ENCODE results near the gene ZBTB20. TPM values are rescaled to one million over a fixed set of nuclear protein-coding genes. Genes with fewer than 3 reads are reported as not detected.

ZBTB20 gene
- total RNA-seq, 1 experiment from 2014 or later = 1.6 TPM

DNA sequence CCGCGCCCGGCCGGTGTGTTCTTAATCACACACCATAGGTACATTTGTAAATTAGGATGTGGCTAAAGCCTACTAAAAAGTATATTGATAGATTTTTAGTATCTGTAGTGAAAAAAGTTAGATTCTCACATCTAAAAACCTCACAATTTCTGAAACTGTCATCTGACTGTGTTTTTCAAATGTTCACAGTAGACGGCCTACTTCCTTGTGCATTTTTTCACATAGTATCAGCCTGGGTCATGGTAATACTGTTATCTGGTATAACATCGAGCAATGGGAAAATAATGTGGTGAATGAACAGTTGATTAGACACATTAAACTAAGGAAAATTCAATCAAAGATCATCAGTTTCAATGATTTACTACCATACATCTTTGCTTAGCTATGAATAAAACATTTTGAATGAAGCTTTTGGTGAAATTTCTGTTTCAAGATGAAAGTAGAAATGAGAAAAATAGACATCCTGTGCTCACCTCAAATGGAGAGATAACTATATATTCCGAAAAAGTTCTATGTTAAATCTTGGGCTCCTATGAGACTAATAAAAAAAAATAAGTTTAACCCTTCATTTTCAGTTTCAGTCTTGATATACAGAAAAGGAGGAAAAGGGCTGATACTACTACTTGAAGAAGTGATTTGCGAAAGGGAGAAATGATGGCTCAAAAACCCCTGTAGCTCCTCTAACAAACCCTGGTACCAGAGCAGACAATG lies 262.7 kb downstream of the ZBTB20 start:
- Histone ChIP-seq H3K36me3 (ENCODE audit: insufficient read depth, low read length) (no peaks in the 10 kb centered on the region), H3K79me2 (ENCODE audit: low read length) (no peaks in the 10 kb centered on the region), H3K9me3 (ENCODE audit: low read length) (no peaks in the 10 kb centered on the region), H3K9me2 (replicated peaks; ENCODE audit: insufficient read depth, low read length) (no peaks in the 10 kb centered on the region), H3K4me3 (ENCODE audit: low read length) (no peak overlapping the region), H3K9ac (ENCODE audit: low read length) (no peak overlapping the region), H2AFZ (ENCODE audit: low read length) (no peak overlapping the region), H4K20me1 (ENCODE audit: insufficient read depth, low read depth, low read length) (no peaks in the 10 kb centered on the region), H3K4me2 (ENCODE audit: low read depth, low read length, poor library complexity, severe bottlenecking) (no peak overlapping the region), H3K27ac (ENCODE audit: low read length) (no peak overlapping the region), H3K27me3 (ENCODE audit: low read length) (no peaks in the 10 kb centered on the region), H3K4me1 (ENCODE audit: low read length) (no peaks in the 10 kb centered on the region)
- no peak for DNase-seq

DNA sequence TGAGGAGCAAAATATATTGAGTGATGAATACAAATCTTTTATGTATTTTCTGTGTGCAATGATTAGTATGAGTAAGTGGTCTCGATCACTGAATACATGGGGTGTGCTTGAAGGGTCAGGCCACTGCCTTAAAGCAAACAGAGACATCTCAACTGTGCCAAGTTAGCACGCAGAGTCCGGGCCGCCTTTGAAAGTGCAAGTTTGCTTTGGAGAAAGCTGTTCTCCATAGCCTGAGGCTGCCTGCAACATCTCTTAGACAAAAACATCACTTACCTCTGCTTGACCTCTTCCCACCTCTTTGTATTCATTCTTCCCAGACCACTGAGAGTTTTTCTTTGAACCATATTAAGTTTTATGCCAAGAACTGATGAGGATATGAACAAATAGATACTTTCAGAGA lies 267.0 kb downstream of the ZBTB20 start:
- no peak overlapping the region for H2AFZ ChIP-seq (ENCODE audit: low read length)
- H3K9me2 ChIP-seq (replicated peaks; ENCODE audit: insufficient read depth, low read length) = no peaks in the 10 kb centered on the region
- H3K79me2 ChIP-seq (ENCODE audit: low read length) = no peaks in the 10 kb centered on the region
- H3K27ac ChIP-seq (ENCODE audit: low read length) = no peak overlapping the region
- no peak for DNase-seq
- no peak overlapping the region for H3K9ac ChIP-seq (ENCODE audit: low read length)
- no peaks in the 10 kb centered on the region for H3K9me3 ChIP-seq (ENCODE audit: low read length)
- no peak overlapping the region for H3K4me2 ChIP-seq (ENCODE audit: low read depth, low read length, poor library complexity, severe bottlenecking)
- no peaks in the 10 kb centered on the region for H3K4me1 ChIP-seq (ENCODE audit: low read length)
- H3K36me3 ChIP-seq (ENCODE audit: insufficient read depth, low read length) = no peaks in the 10 kb centered on the region
- H4K20me1 ChIP-seq (ENCODE audit: insufficient read depth, low read depth, low read length) = no peaks in the 10 kb centered on the region
- H3K4me3 ChIP-seq (ENCODE audit: low read length) = no peak overlapping the region
- no peaks in the 10 kb centered on the region for H3K27me3 ChIP-seq (ENCODE audit: low read length)

DNA sequence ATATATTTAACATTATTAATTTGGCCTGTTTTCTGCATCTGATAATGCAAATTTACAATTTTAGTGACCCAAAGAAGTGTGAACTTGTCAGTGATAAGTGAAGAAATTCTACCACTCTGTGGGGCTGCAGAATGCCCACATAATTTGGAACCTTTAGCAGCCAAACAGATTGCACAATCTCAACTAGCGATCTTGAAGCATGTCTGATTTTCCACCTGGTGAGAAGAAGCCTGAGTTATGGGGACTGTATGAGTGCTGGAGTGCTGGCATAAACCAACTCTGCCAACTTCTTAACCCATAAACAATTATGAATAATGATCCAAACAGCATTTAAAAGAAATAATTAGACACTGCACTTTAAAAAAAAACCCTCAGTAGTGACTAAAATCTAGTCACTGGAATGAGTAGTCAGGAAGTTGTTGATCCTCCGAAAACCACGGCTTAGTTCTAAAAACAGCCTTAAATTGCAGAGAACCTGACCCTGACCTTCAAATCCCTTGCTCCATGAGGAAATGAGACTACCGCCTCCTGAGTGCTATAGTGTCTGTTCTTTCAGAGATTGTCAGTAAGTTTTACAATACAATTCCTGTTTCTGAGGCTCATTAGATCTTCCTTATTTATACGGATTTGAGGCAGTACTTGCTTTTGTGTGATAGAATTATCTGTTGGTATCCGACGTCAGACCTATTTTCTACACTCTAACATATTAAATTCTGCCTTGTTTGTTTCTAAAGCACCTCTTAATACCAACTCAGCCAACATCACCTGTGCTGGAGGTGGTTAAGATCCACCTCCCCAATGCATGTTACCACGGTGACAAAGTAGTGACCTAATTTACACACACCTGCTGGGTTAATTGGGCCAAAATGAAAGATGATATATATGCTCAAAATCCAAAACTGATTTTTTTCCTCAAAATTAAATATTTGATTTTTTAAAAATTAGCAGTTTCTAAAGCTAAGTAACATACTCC lies 267.7 kb downstream of the ZBTB20 start:
- no peaks in the 10 kb centered on the region for H3K9me2 ChIP-seq (replicated peaks; ENCODE audit: insufficient read depth, low read length)
- H2AFZ ChIP-seq (ENCODE audit: low read length) = no peak overlapping the region
- H3K79me2 ChIP-seq (ENCODE audit: low read length) = no peaks in the 10 kb centered on the region
- no peaks in the 10 kb centered on the region for H3K27me3 ChIP-seq (ENCODE audit: low read length)
- no peak overlapping the region for H3K4me3 ChIP-seq (ENCODE audit: low read length)
- H3K4me2 ChIP-seq (ENCODE audit: low read depth, low read length, poor library complexity, severe bottlenecking) = no peak overlapping the region
- DNase-seq = no peak
- no peak overlapping the region for H3K27ac ChIP-seq (ENCODE audit: low read length)
- no peak overlapping the region for H3K9ac ChIP-seq (ENCODE audit: low read length)
- no peaks in the 10 kb centered on the region for H3K36me3 ChIP-seq (ENCODE audit: insufficient read depth, low read length)
- no peaks in the 10 kb centered on the region for H3K9me3 ChIP-seq (ENCODE audit: low read length)
- H3K4me1 ChIP-seq (ENCODE audit: low read length) = no peaks in the 10 kb centered on the region
- H4K20me1 ChIP-seq (ENCODE audit: insufficient read depth, low read depth, low read length) = no peaks in the 10 kb centered on the region

DNA sequence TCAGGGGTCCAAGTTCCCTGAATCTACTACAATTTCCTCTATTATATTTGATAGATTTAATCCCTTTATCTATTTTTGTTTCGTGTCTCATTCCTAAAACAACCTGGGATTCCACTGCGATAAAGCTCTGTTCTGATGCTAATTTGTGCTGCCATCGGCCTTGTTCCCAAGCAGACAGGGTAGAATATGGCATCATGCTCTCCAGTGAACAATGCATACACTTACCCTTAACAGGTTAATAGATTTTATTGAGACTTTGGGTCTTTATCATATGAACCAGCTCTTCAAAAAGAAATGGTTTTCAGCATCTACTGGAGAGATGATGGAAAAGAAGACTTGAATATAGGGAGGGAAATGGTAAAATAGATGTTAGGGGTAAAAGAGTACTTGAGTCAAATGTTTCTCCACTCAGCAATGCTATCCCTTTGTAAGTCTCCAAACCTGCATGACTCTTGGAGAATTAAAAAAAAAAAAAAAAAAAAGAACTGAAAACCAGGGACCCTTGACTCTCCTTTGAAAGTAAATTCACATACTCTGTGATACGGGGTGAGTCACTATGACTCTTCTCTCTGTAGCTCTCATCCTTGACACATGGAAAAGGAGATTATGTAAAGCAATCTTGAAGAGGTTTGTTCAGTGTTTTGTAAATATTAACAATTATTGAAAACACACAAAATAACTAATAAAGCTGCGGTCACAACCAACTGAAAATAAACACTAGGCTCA lies 268.8 kb downstream of the ZBTB20 start:
- H2AFZ ChIP-seq (ENCODE audit: low read length) = no peak overlapping the region
- H3K4me2 ChIP-seq (ENCODE audit: low read depth, low read length, poor library complexity, severe bottlenecking) = no peak overlapping the region
- no peak for DNase-seq
- H3K9me2 ChIP-seq (replicated peaks; ENCODE audit: insufficient read depth, low read length) = no peaks in the 10 kb centered on the region
- no peaks in the 10 kb centered on the region for H3K36me3 ChIP-seq (ENCODE audit: insufficient read depth, low read length)
- no peak overlapping the region for H3K27ac ChIP-seq (ENCODE audit: low read length)
- no peaks in the 10 kb centered on the region for H3K4me1 ChIP-seq (ENCODE audit: low read length)
- H4K20me1 ChIP-seq (ENCODE audit: insufficient read depth, low read depth, low read length) = no peaks in the 10 kb centered on the region
- no peak overlapping the region for H3K9ac ChIP-seq (ENCODE audit: low read length)
- H3K27me3 ChIP-seq (ENCODE audit: low read length) = no peaks in the 10 kb centered on the region
- no peak overlapping the region for H3K4me3 ChIP-seq (ENCODE audit: low read length)
- H3K9me3 ChIP-seq (ENCODE audit: low read length) = no peaks in the 10 kb centered on the region
- H3K79me2 ChIP-seq (ENCODE audit: low read length) = no peaks in the 10 kb centered on the region

DNA sequence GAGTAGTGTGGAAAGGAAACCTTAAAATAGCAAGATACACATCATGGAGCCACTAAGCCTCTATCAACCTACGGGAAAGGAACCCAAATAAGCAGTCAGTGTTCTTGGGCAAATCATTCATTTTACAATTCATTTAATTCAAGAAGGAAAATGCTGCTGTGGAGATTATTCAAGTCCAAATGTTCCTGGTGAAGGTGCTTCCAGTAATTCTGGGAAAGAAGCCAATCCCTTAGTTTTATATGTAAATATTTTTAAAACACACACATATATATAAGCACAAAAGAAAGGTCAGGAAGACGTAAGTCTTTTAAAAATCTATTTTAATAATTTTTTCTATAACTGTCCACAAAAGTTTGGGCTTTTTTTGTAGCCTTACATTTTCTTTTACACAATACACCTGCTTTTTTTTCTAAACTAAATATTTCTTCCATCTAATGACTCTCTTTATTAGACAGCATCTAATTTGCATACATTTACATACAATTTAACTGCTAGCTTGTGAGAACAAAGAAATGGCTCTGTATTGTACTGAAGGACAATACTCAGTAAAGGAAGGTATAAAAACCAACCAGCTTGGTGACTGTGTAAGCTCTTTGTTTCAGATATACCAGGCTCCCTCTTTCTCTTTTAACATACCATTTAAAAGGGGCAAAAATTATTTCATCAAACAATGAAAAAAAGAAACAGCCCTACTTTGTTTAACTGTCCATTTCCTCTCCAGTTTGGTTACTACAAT lies 269.5 kb downstream of the ZBTB20 start:
- no peaks in the 10 kb centered on the region for H3K79me2 ChIP-seq (ENCODE audit: low read length)
- H3K9ac ChIP-seq (ENCODE audit: low read length) = no peak overlapping the region
- H3K9me3 ChIP-seq (ENCODE audit: low read length) = no peaks in the 10 kb centered on the region
- H3K9me2 ChIP-seq (replicated peaks; ENCODE audit: insufficient read depth, low read length) = no peaks in the 10 kb centered on the region
- no peaks in the 10 kb centered on the region for H3K4me1 ChIP-seq (ENCODE audit: low read length)
- DNase-seq = no peak
- no peaks in the 10 kb centered on the region for H4K20me1 ChIP-seq (ENCODE audit: insufficient read depth, low read depth, low read length)
- H3K4me2 ChIP-seq (ENCODE audit: low read depth, low read length, poor library complexity, severe bottlenecking) = no peak overlapping the region
- H3K36me3 ChIP-seq (ENCODE audit: insufficient read depth, low read length) = no peaks in the 10 kb centered on the region
- no peak overlapping the region for H3K4me3 ChIP-seq (ENCODE audit: low read length)
- no peaks in the 10 kb centered on the region for H3K27me3 ChIP-seq (ENCODE audit: low read length)
- H2AFZ ChIP-seq (ENCODE audit: low read length) = no peak overlapping the region
- H3K27ac ChIP-seq (ENCODE audit: low read length) = no peak overlapping the region

DNA sequence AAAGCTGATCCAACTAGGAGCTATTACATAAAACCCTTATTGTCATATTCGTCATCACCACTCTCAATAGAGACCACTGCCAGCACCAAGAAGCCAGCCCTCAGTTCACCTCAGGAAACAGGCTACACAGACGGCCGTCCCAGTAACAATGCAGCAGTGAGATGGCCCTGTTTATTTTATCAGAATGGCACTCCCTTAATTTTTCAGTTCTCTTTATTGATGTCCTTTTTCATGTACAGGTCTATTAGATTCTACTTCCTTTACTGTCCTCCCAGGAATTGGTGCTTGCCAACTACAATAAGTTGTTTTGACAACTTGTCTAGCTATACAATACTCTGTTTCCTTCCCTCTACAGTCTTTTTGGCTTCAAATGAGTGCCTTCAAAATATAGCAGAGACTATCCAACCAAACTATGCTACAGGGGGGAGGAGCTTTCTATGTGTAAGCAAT lies 272.5 kb downstream of the ZBTB20 start:
- H3K27me3 ChIP-seq (ENCODE audit: low read length) = no peaks in the 10 kb centered on the region
- no peaks in the 10 kb centered on the region for H3K9me3 ChIP-seq (ENCODE audit: low read length)
- H3K36me3 ChIP-seq (ENCODE audit: insufficient read depth, low read length) = no peaks in the 10 kb centered on the region
- no peaks in the 10 kb centered on the region for H3K79me2 ChIP-seq (ENCODE audit: low read length)
- no peak overlapping the region for H2AFZ ChIP-seq (ENCODE audit: low read length)
- no peak overlapping the region for H3K9ac ChIP-seq (ENCODE audit: low read length)
- H3K4me2 ChIP-seq (ENCODE audit: low read depth, low read length, poor library complexity, severe bottlenecking) = no peak overlapping the region
- H4K20me1 ChIP-seq (ENCODE audit: insufficient read depth, low read depth, low read length) = no peaks in the 10 kb centered on the region
- DNase-seq = no peak
- H3K4me1 ChIP-seq (ENCODE audit: low read length) = no peaks in the 10 kb centered on the region
- no peaks in the 10 kb centered on the region for H3K9me2 ChIP-seq (replicated peaks; ENCODE audit: insufficient read depth, low read length)
- no peak overlapping the region for H3K4me3 ChIP-seq (ENCODE audit: low read length)
- H3K27ac ChIP-seq (ENCODE audit: low read length) = no peak overlapping the region

DNA sequence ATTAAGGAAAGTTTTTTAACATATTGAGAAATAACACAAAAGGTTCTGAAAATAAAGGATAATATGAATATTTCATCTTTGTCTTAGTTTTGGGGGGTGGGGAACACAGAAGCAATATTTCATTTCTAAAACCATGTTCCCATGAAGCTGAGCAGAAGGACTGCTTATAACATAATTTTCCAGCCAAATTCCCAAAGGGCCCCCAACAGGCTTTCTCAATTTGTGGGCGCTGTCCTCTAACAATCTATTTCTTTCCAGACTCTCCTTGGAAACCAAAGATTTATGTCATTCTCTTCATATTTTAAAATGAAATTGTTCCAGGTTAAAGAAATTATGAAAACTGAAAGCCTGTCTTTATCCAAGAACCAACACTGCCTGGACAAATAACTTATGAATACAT lies 273.5 kb downstream of the ZBTB20 start:
- H3K79me2 ChIP-seq (ENCODE audit: low read length) = no peaks in the 10 kb centered on the region
- no peaks in the 10 kb centered on the region for H3K36me3 ChIP-seq (ENCODE audit: insufficient read depth, low read length)
- no peak overlapping the region for H3K27ac ChIP-seq (ENCODE audit: low read length)
- H3K9me3 ChIP-seq (ENCODE audit: low read length) = no peaks in the 10 kb centered on the region
- H2AFZ ChIP-seq (ENCODE audit: low read length) = no peak overlapping the region
- no peaks in the 10 kb centered on the region for H4K20me1 ChIP-seq (ENCODE audit: insufficient read depth, low read depth, low read length)
- no peak overlapping the region for H3K9ac ChIP-seq (ENCODE audit: low read length)
- DNase-seq = no peak
- H3K9me2 ChIP-seq (replicated peaks; ENCODE audit: insufficient read depth, low read length) = no peaks in the 10 kb centered on the region
- H3K27me3 ChIP-seq (ENCODE audit: low read length) = no peaks in the 10 kb centered on the region
- H3K4me1 ChIP-seq (ENCODE audit: low read length) = no peaks in the 10 kb centered on the region
- no peak overlapping the region for H3K4me2 ChIP-seq (ENCODE audit: low read depth, low read length, poor library complexity, severe bottlenecking)
- H3K4me3 ChIP-seq (ENCODE audit: low read length) = no peak overlapping the region

Data from Karpas-422 (cell line).